ENCODE measurements around the gene MORC2. TPM values are rescaled to one million over a fixed set of nuclear protein-coding genes. Genes with fewer than 3 reads are reported as not detected.

MORC2 gene
- total and polyA plus RNA-seq, 10 donors, result 18.2 to 24.7 (median 22.0) TPM

- no peak for TF ChIP-seq POLR2AphosphoS5 (IDR thresholded peaks at IDR 0.05)
- TF ChIP-seq POLR2A (IDR thresholded peaks at IDR 0.05), result no peak
- TF ChIP-seq CTCF (IDR thresholded peaks at IDR 0.05 in 8 of 11, conservative IDR thresholded peaks at IDR 0.05 in 3 of 11), result no peak
- Histone ChIP-seq H3K27ac (no peak overlapping the region), H3K27me3 (replicated peaks in 1 of 7) (no peaks in the 10 kb centered on the region), H3K4me1 (peaks cover 0 to 30% (median 6%) of the 10 kb centered on the region in 6 donors), H3K4me3 (no peak overlapping the region), H3K36me3 (peaks cover 8 to 100% (median 91%) of the 10 kb centered on the region in 6 donors), H3K9me3 (no peaks in the 10 kb centered on the region)
- WGBS, 5 donors, result 95 to 98% (median 97%) methylated on average over 4 of the region's 4 CpGs
- no peak for DNase-seq
- intact Hi-C loops (cut with DNase I; ENCODE audit: low total_unique reads), result loop anchor here (5.0 kb wide), 1 partner anchor 142 kb away; no protein-coding TSS in a partner anchor
Measured at GRCh38 chr22:30944986-30945385, 23.6 kb downstream of the MORC2 start.

GRCh38 chr22:30943368-30943767 is 25.2 kb downstream of the MORC2 start:
- peaks cover 4 to 100% (median 94%) of the 10 kb centered on the region in 6 donors for H3K36me3 ChIP-seq
- WGBS, 5 donors, result 39 to 55% (median 48%) methylated on average over 3 of the region's 3 CpGs
- DNase-seq, result no peak
- intact Hi-C loops (cut with DNase I; ENCODE audit: low total_unique reads), result no loop called here
- peaks cover 0 to 28% (median 6%) of the 10 kb centered on the region in 6 donors for H3K4me1 ChIP-seq
- H3K27me3 ChIP-seq (replicated peaks in 1 of 7), result no peaks in the 10 kb centered on the region
- TF ChIP-seq POLR2A (IDR thresholded peaks at IDR 0.05), result no peak
- no peak for TF ChIP-seq CTCF (IDR thresholded peaks at IDR 0.05 in 8 of 11, conservative IDR thresholded peaks at IDR 0.05 in 3 of 11)
- TF ChIP-seq POLR2AphosphoS5 (IDR thresholded peaks at IDR 0.05), result no peak
- no peaks in the 10 kb centered on the region for H3K9me3 ChIP-seq
- H3K4me3 ChIP-seq, result no peak overlapping the region
- no peak overlapping the region for H3K27ac ChIP-seq

DNA sequence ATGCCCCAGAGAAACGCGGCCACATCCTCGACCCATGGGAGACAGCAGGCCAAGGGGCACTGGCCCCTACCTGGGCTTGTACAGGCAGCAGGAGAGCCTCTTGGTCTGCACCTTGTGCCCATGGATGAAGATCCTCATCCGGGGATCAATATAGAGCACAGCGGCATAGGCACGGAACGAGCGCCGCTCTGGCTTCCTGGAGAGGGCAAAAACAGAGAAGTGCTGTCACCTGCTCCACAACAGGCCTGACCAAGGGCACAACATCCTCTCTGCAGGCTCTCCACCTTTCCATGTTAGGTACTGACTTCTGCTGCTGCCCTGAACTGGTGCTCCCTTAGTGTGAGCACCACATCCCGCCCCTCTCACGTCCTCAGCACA is 27.2 kb downstream of the MORC2 start:
- no peaks in the 10 kb centered on the region for H3K27me3 ChIP-seq (replicated peaks in 1 of 7)
- no peak overlapping the region for H3K4me3 ChIP-seq
- peaks cover 0 to 18% (median 0%) of the 10 kb centered on the region in 6 donors for H3K4me1 ChIP-seq
- peak overlapping the region in 4 of 8 donors; percentile 20 to 73 (median 50) for H3K27ac ChIP-seq
- intact Hi-C loops (cut with DNase I; ENCODE audit: low total_unique reads), result no loop called here
- TF ChIP-seq POLR2A (IDR thresholded peaks at IDR 0.05) (no peak), CTCF (IDR thresholded peaks at IDR 0.05 in 8 of 11, conservative IDR thresholded peaks at IDR 0.05 in 3 of 11) (no peak), POLR2AphosphoS5 (IDR thresholded peaks at IDR 0.05) (no peak)
- WGBS, 5 donors, result 82 to 95% (median 90%) methylated on average over 7 to 11 of the region's 11 CpGs
- H3K9me3 ChIP-seq, result no peaks in the 10 kb centered on the region
- no peak for DNase-seq
- peaks cover 11 to 100% (median 99%) of the 10 kb centered on the region in 6 donors for H3K36me3 ChIP-seq

- Histone ChIP-seq H3K4me1 (peaks cover 0 to 18% (median 0%) of the 10 kb centered on the region in 6 donors), H3K9me3 (no peaks in the 10 kb centered on the region), H3K4me3 (peak overlapping the region in 1 of 8 donors; percentile 21), H3K27ac (peak overlapping the region in 4 of 8 donors; percentile 20 to 73 (median 50)), H3K27me3 (replicated peaks in 1 of 7) (no peaks in the 10 kb centered on the region), H3K36me3 (peaks cover 11 to 100% (median 99%) of the 10 kb centered on the region in 6 donors)
- intact Hi-C loops (cut with DNase I; ENCODE audit: low total_unique reads), result no loop called here
- WGBS, 5 donors, result 38 to 59% (median 57%) methylated on average over 6 to 7 of the region's 7 CpGs
- TF ChIP-seq CTCF (IDR thresholded peaks at IDR 0.05 in 8 of 11, conservative IDR thresholded peaks at IDR 0.05 in 3 of 11) (no peak), POLR2AphosphoS5 (IDR thresholded peaks at IDR 0.05) (peak in 2 of 3 donors; percentile 33 to 41), POLR2A (IDR thresholded peaks at IDR 0.05) (no peak)
- DNase-seq, result no peak
Measured at GRCh38 chr22:30940685-30941362, 27.8 kb downstream of the MORC2 start.
